DMS153 treated with DMSO at 0.1 percent for 48 hours (cell line): ENCODE measurements around the gene MYO19.

Experiments used
- DNase-seq: peaks from one replicate; lab custom pipeline; 2025; ENCODE audit not compliant: unreplicated experiment; lab: John Stamatoyannopoulos, UW

Gene MYO19, protein sequence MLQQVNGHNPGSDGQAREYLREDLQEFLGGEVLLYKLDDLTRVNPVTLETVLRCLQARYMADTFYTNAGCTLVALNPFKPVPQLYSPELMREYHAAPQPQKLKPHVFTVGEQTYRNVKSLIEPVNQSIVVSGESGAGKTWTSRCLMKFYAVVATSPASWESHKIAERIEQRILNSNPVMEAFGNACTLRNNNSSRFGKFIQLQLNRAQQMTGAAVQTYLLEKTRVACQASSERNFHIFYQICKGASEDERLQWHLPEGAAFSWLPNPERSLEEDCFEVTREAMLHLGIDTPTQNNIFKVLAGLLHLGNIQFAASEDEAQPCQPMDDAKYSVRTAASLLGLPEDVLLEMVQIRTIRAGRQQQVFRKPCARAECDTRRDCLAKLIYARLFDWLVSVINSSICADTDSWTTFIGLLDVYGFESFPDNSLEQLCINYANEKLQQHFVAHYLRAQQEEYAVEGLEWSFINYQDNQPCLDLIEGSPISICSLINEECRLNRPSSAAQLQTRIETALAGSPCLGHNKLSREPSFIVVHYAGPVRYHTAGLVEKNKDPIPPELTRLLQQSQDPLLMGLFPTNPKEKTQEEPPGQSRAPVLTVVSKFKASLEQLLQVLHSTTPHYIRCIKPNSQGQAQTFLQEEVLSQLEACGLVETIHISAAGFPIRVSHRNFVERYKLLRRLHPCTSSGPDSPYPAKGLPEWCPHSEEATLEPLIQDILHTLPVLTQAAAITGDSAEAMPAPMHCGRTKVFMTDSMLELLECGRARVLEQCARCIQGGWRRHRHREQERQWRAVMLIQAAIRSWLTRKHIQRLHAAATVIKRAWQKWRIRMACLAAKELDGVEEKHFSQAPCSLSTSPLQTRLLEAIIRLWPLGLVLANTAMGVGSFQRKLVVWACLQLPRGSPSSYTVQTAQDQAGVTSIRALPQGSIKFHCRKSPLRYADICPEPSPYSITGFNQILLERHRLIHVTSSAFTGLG

DNA sequence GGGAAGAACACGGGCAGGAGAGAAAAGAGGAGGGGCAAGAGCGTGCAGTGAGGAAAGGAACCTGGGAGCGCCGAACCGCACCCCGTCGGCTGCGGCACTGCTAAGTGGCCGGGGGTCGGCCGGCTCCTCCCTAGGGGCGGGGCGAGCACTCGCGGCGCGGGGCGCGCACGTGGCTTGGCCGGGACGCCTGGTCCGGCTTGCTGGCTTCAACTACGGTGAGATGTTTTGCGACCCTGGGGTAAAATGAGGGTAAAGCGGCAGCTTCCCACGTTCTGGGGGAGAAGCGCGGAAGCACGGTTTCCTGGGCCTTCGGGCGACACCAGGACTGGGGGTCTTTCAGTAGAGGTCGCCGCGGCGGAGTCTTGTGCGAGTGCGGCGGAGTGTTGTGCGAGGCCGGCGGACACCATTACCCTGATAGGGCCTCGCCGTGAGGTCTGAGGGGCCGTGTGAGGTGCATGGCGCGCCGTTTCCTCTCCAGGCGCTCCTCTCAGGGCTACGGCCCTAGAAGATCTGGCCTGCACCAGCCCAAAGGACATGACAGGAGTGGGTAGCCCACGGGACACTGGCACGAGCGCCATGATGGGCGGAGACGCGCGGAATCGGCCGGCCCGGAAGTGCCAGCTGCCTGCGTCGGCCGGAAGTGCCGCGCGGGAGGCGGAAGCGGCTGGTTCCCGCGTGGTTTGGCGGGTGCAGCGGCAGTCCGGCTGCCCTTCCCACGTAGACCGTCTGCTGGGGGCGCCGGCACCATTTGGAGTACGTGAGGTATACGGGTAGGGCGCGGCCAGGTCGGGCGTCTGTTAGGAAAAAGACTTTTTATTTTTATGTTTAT lies at the start of gene MYO19, which contains the start of gene PIGW:
MYO19 (minus strand) TSS at position 29 of the 829 bp plus-strand sequence. CDS start 2,330 bp downstream, outside the sequence.
PIGW (plus strand) TSS at position 148 of the 829 bp plus-strand sequence. CDS start 2,115 bp downstream, outside the sequence.
- peak; percentile 69 for DNase-seq

DNA sequence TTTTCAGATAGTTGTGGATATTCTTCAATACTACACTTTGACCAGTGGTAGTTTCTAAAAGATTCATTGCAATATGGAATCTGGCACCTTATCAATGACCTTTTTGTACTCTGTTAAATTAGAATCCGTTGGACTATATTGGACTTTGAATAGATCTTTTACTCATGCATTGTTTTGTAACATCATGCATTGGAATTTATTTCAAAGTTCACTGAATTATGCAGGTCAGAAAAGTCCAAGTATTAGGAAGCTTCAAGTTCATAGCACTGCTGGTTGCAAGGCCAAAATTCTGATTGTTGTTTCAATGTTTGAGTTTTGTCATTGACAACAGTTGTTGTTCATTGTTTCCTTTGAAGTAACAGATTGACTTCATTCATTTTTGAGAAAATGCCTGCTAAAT lies 49.1 kb upstream of the MYO19 start:
- DNase-seq: no peak

DNA sequence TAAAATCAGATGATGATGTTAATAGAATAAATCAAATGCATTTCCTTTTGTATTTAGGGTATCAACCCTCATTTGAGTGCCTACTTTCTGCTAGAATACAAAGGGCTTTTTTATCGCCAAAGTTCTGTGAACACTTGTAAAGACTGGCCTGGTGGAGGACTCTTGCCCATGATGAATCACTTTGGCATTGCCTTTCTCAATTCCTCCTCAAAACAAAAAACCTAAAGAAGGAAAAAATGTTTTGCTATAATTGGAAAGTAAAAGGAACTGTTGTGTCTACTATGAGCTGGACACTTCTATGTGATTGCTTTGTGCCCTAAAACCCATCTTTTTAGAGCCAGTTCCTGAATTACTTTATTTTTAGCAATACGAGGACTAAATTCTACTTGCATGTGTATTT lies 44.0 kb upstream of the MYO19 start:
- no peak for DNase-seq

DNA sequence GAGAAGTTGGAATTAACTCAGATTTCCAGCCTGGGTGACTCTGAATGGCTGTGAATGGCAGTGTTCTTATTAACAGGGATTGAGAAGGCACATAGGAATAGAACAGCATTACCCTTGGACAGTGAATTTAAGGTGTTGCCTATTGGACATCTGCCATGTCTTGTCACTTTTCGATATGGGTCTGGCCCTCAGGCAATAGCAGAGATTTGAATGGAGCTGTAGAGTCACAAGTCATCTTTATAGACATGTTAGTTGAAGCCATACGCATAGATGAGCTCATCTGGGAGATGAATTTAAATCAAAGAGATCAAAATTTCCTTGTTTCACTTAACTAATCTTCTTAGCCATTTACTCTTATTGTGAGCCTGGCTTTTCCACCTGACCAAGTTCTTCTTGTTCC lies 42.1 kb upstream of the MYO19 start:
- DNase-seq: no peak

GRCh38 chr17:36575028-36575427 lies 40.4 kb upstream of the MYO19 start:
- DNase-seq: no peak

GRCh38 chr17:36566081-36566480 lies 31.4 kb upstream of the MYO19 start:
- no peak for DNase-seq

- DNase-seq: no peak
Observed at GRCh38 chr17:36553459-36553858, 18.8 kb upstream of the MYO19 start.

DNA sequence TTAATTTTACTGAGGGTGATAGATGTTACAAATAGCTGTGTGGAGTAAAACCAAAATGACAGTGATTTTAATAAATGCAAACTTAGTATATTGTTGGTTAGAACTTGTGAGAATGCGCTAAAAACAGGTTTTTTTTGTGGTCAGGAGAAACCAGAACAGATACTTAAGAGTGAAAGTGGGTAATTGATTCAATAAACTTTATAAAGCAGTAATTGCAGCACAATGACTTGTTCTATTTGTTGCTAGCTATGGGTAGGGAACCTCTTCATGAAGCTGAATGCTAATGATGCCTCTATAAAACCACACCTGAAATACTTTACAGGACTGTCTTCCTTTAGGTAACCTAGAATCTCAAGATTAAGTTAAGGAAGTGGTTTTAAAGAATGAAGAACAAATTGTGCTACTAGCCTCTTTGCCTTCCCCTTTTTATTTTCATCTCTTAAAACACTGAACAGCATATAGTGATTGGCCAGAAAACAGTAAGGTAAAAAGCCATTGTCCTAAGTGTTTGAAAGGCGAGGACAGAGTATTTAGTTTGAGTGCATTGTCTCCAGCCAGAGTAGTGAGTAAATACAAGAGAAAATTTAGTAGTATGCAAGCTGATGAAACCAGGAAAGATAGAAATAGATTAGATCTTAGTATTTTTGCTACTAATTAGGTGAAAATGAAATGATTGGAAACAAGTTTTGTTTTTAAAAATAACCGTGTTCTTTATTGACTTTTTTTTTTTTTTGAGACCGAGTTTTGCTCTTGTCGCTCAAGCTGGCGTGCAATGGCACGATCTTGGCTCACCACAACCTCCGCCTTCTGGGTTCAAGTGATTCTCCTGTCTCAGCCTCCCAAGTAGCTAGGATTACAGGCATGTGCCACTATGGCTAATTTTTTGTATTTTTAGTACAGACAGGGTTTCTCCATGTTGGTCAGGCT lies 16.1 kb upstream of the MYO19 start:
- DNase-seq: no peak

- no peak for DNase-seq
Observed at GRCh38 chr17:36547776-36548175, 13.1 kb upstream of the MYO19 start.

DNA sequence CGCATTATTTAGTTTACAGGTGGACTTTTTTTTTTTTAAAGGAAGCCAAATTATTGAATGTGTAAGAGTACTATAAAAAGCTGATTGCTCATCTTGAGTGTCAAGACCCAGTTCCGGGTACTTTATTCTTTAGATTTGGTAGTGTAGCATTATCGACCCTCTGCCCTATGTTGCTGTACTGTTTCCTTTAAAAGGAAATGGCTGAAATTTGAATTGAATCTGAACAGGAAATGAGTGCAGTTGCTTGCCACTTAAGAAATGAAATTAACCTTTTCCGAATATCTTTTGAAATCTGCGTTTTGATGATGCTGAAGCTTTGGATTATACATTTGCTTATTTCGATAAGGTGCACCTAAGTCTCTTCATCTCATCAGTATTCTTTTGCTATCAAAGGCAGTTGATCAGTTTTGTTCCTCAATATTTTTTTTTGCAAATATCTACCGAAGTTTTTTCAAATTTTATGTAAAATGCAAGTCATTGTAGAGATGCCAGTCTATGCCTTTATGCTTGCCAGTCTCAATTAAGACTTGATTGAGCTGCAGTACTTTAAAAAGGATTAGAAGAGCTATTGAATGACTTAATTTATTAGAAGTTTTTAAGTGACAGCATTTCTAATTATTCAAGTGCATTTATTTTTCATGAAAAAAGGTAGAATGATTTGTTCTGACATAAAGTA lies 11.9 kb upstream of the MYO19 start:
- DNase-seq: no peak

DNA sequence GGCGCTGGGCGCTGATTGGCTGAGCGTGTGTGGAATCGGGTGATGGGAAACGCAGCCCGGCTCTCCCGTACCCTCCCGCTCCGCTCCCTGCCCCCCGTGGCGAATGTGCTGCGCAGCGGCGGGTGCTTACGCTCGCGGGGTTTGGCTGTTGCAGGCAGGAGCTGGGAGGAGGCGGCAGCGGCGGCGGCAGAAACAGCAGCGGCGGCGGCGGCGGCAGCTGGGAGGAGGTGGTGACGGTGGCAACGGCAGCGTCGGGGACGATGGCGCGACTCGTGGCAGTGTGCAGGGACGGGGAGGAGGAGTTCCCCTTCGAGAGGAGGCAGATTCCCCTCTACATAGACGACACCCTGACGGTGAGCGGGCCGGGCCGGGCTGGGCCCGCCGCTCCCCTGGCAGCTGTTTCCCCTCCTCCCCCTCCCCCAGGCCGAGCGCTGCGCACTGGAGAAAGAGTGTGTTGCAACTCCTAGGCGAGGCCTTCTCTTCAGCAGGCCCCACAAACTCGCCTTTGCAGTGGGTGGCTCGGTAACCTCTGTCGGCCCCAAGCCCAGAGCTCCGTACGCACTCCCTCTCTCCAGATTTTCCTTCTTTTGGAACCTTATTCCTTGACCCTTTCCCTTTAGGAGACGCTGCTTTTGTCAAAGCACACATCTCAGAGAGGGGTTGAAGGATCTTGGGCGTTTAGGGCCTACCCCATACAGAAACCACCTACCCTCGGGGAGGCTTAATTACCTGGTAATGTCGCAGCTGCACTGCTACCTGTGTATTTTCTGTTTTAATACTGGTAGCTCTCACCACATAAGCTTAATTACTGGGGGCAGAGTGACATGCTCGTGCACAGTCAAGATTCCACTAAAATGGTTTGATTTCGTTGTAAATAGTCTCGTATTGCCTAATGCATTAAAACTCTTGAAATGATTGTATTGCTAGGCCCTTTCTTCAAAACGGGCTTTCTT lies 11.1 kb upstream of the MYO19 start:
- peak; percentile 93 for DNase-seq

GRCh38 chr17:36545077-36545464 lies 10.4 kb upstream of the MYO19 start:
- DNase-seq: no peak

GRCh38 chr17:36544307-36545076 lies 9.8 kb upstream of the MYO19 start, which contains the start of gene GGNBP2:
TSS of gene GGNBP2 (plus strand) at chr17:36544919. CDS start at chr17:36545725, 806 bp downstream.
- peak; percentile 85 for DNase-seq

DNA sequence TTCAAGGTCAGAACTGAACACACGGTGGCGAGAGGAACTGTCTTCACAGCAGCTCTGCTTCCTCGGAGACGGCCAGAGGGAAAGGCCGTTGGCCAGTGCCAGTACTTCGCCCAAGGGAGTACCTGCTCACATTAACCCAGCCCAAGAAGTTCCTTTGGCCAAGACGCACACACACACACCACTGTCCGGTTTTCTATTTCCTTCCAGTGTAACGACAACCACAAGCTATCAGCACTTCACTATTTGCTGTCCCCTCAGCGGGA lies 9.3 kb upstream of the MYO19 start:
- DNase-seq: no peak

- no peak for DNase-seq
Observed at GRCh38 chr17:36542755-36543154, 8.1 kb upstream of the MYO19 start.

DNA sequence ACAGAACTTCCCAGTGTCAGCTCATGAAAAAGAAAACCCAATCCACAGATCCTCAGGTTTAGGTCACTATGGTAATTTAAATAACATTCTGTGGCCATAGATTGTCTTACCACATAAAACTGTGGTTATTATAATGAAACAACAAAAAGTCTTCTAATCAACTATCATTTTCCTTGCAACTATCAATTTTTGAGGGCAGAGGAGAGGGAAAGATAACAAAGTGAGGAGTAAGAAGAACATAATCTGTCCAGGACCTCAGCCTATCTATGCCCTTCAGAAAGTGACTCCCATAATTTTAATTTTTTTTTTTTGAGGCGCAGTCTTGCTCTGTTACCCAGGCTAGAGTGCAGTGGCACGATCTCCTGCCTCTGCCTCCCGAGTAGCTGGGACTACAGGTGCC lies 6.0 kb upstream of the MYO19 start:
- DNase-seq: no peak

DNA sequence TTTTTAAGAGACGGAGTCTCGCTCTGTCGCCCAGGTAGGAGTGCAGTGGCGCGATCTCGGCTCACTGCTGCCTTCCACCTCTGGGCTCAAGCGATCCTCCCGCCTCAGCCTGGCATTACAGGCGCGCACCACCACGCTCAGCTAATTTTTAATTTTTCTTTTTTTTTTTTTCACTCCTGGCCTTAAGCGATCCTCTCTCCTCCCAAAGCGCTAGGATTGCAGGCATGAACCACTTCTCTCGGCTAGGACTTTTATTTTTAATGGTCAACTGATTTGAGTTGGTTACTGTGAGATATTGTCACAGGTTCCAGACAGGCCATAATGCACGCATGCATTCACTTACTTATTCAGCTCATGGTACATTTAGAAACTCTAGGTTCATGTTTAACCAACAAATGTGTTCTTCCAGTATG lies 1.0 kb upstream of the MYO19 start:
- no peak for DNase-seq
